Loucy (cell line): ENCODE results near the gene CTPS2.

Experiments used
- H2AFZ ChIP-seq: fragments of 200-600 bp; sonication (generic); 2 replicates; pipeline ENCODE4 v1.6.0; 2016; ENCODE audit warnings: antibody characterized with exemption, mild to moderate bottlenecking, low read length, moderate library complexity
- H3F3A ChIP-seq: fragments of 200-600 bp; 2 replicates; pipeline ENCODE4 v1.6.0; 2016; ENCODE audit warnings: antibody characterized with exemption, low read depth, mild to moderate bottlenecking
- H3K27me3 ChIP-seq: fragments of 200-600 bp; sonication (generic); 2 replicates; pipeline ENCODE4 v1.6.1; 2014; ENCODE audit warnings: low read length, mild to moderate bottlenecking; ENCODE audit not compliant: insufficient read depth, poor library complexity, severe bottlenecking
- H3K36me3 ChIP-seq: fragments of 200-600 bp; sonication (generic); 2 replicates; pipeline ENCODE4 v1.6.1; 2016; ENCODE audit warnings: low read length; ENCODE audit not compliant: insufficient read depth
- H3K4me1 ChIP-seq: fragments of 200-600 bp; sonication (generic); 2 replicates; pipeline ENCODE4 v1.5.1; 2014; ENCODE audit warnings: low read length, mild to moderate bottlenecking; ENCODE audit not compliant: insufficient read depth, poor library complexity, severe bottlenecking
- H3K4me2 ChIP-seq: fragments of 200-600 bp; sonication (generic); 2 replicates; pipeline ENCODE4 v1.6.0; 2014; ENCODE audit warnings: antibody characterized with exemption, low read length, low read depth, mild to moderate bottlenecking; ENCODE audit not compliant: poor library complexity, severe bottlenecking
- H3K4me3 ChIP-seq: fragments of 200-600 bp; sonication (generic); 2 replicates; pipeline ENCODE4 v1.5.1; 2014; ENCODE audit warnings: low read length, mild to moderate bottlenecking, mixed read lengths; ENCODE audit not compliant: poor library complexity, severe bottlenecking
- H3K79me2 ChIP-seq: fragments of 200-600 bp; sonication (generic); 2 replicates; pipeline ENCODE4 v1.6.1; 2014; ENCODE audit warnings: low read length; ENCODE audit not compliant: insufficient read depth
- H3K9ac ChIP-seq: fragments of 200-600 bp; sonication (generic); 2 replicates; pipeline ENCODE4 v1.6.0; 2014; ENCODE audit warnings: mild to moderate bottlenecking, low read depth, low read length, moderate library complexity; ENCODE audit not compliant: poor library complexity, severe bottlenecking
- H3K9me2 ChIP-seq: fragments of 200-600 bp; sonication (generic); replicated peaks from 2 replicates; pipeline ENCODE4 v1.6.1; 2016; ENCODE audit warnings: low read depth, low read length, mixed read lengths
- H3K9me3 ChIP-seq: fragments of 200-600 bp; sonication (generic); 2 replicates; pipeline ENCODE4 v1.6.1; 2014; ENCODE audit warnings: mild to moderate bottlenecking, antibody characterized with exemption, low read length, low read depth; ENCODE audit not compliant: insufficient read depth
- H4K20me1 ChIP-seq: fragments of 200-600 bp; sonication (generic); 2 replicates; pipeline ENCODE4 v1.6.0; 2014; ENCODE audit warnings: antibody characterized with exemption, low read length, mild to moderate bottlenecking; ENCODE audit not compliant: insufficient read depth, poor library complexity, severe bottlenecking
- CTCF ChIP-seq: fragments of 200-600 bp; sonication (generic); conservative IDR thresholded peaks from 2 replicates; pipeline ENCODE4 v1.5.1; 2014; ENCODE audit warnings: mild to moderate bottlenecking, antibody characterized with exemption, low read length
- EZH2phosphoT487 ChIP-seq: fragments of 200-600 bp; IDR thresholded peaks from 2 replicates; pipeline ENCODE4 v1.6.1; 2018; ENCODE audit warnings: antibody characterized with exemption, mild to moderate bottlenecking, moderate library complexity, borderline replicate concordance

The CTPS2 gene

GRCh38 chrX:16594490-16594889, 118.0 kb downstream of the CTPS2 start:
- TF ChIP-seq CTCF (no peak), EZH2phosphoT487 (no peak)
- Histone ChIP-seq H3K4me1 (no peaks in the 10 kb centered on the region), H3K27me3 (no peaks in the 10 kb centered on the region), H3K79me2 (no peaks in the 10 kb centered on the region), H3K36me3 (peaks cover 5% of the 10 kb centered on the region; the same call in 1 of the 2 replicates), H4K20me1 (no peaks in the 10 kb centered on the region), H2AFZ (no peak overlapping the region), H3K9me2 (no peaks in the 10 kb centered on the region), H3K4me2 (no peak overlapping the region), H3F3A (no peaks in the 10 kb centered on the region), H3K4me3 (no peak overlapping the region), H3K9ac (no peak overlapping the region), H3K9me3 (no peaks in the 10 kb centered on the region)

GRCh38 chrX:16593801-16594200, 118.7 kb downstream of the CTPS2 start:
- Histone ChIP-seq H3K4me2 (no peak overlapping the region), H3K9me2 (no peaks in the 10 kb centered on the region), H4K20me1 (no peaks in the 10 kb centered on the region), H2AFZ (no peak overlapping the region), H3K27me3 (no peaks in the 10 kb centered on the region), H3K4me3 (no peak overlapping the region), H3K79me2 (no peaks in the 10 kb centered on the region), H3K36me3 (peaks cover 5% of the 10 kb centered on the region; the same call in 1 of the 2 replicates), H3K9ac (no peak overlapping the region), H3K4me1 (no peaks in the 10 kb centered on the region), H3F3A (no peaks in the 10 kb centered on the region), H3K9me3 (no peaks in the 10 kb centered on the region)
- TF ChIP-seq CTCF (no peak), EZH2phosphoT487 (no peak)

GRCh38 chrX:16592194-16592770, 120.2 kb downstream of the CTPS2 start:
- Histone ChIP-seq H3K36me3 (peaks cover 5% of the 10 kb centered on the region; the same call in 1 of the 2 replicates), H3K9me3 (no peaks in the 10 kb centered on the region), H3K9ac (no peak overlapping the region), H3K9me2 (no peaks in the 10 kb centered on the region), H3K4me1 (no peaks in the 10 kb centered on the region), H3K79me2 (no peaks in the 10 kb centered on the region), H3K4me3 (no peak overlapping the region), H3K27me3 (no peaks in the 10 kb centered on the region), H2AFZ (no peak overlapping the region), H4K20me1 (no peaks in the 10 kb centered on the region), H3F3A (no peaks in the 10 kb centered on the region), H3K4me2 (no peak overlapping the region)
- TF ChIP-seq CTCF (no peak), EZH2phosphoT487 (no peak)
